Activated CD8-positive, alpha-beta memory T cell treated with anti-CD3 and anti-CD28 coated beads for 36 hours (primary cell): ENCODE results near the gene MXD1. TPM values are rescaled to one million over a fixed set of nuclear protein-coding genes. Genes with fewer than 3 reads are reported as not detected.
"Not testable (repeated sequence)": the region's sequence is repeated elsewhere in the genome, so short reads cannot be mapped to it uniquely, and the experiment has no call there.

Experiments
- CTCF ChIA-PET: fragments of 350-600 bp; sonication (Branson Sonifier 250); formaldehyde crosslinking; loops from one replicate; lab custom pipeline; 2021; ENCODE audit warnings: antibody characterized with exemption; lab: Charles Lee
- POLR2A ChIA-PET: fragments of 350-600 bp; sonication (Branson Sonifier 250); formaldehyde crosslinking; loops from one replicate; lab custom pipeline; 2021; ENCODE audit warnings: antibody characterized with exemption; lab: Charles Lee
- total RNA-seq, 2 experiments: library from RNA; stranded (reverse); gene quantifications; one replicate each; pipeline ENCODE4 v1.2.3, GENCODE V29; 2021

Gene MXD1, protein sequence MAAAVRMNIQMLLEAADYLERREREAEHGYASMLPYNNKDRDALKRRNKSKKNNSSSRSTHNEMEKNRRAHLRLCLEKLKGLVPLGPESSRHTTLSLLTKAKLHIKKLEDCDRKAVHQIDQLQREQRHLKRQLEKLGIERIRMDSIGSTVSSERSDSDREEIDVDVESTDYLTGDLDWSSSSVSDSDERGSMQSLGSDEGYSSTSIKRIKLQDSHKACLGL
- total RNA-seq, result 1 to 10 TPM; 5.7 to 6.4 TPM

DNA sequence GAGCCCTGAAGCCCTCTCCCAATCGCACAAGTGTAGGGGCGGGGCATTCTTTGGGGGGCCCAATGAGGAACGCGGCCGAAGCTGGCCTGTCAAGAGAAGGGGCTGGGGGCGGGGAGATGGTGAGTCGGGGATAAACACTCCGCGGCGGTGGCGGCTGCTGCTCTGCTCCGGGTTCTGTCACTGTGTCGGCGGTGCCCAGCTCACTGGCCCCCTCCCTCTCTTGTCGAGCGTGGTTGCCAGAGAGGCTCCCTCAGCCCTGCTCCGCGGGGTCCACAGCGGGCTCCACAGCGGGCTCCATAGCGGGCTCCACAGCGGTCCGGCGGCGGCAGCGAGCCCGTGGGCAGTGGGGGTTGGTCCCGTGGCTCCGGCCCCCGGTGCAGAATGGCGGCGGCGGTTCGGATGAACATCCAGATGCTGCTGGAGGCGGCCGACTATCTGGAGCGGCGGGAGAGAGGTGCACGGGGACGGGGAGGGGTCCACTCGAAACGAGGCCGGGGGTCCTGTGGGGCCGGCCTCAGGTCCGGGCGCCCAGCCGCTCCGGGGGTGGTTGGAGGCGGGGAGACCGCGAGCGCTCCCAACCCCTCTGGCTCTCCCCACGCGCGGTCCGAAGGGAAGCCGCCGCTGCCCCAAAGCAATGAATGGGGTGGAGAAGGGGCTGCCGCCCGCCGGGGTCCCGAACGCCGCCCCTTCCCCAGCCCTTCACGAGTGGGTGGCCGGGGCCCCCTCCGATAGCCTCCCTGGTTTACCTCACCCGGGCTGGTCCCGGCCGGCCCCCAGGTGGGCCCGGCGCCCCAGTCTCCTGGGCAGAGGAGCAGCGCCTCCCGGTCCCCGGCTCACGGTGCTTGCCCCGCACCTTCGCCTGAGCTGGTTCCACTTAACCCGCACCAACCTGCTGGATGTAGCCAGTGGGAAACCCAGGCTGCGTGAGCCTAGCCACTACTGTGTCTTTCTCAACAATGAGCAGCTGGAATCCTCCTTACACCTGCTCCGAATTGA is at the start of gene MXD1:
MXD1 (plus strand) TSS at position 160 of the 996 bp plus-strand sequence; CDS start at position 382, 222 bp downstream.
- ChIA-PET CTCF (interaction anchor here (0.8 to 5.2 kb wide), 12 partner anchors 18 to 276 kb away, joined by 3 to 38 read pairs (median 6); partner anchors contain the start of genes C2orf42 and PCBP1), POLR2A (interaction anchor here (0.6 to 3.2 kb wide), 26 partner anchors 8 to 379 kb away, joined by 3 to 32 read pairs (median 4); partner anchors contain the start of genes C2orf42, PCBP1, PCYOX1 and SNRPG)

DNA sequence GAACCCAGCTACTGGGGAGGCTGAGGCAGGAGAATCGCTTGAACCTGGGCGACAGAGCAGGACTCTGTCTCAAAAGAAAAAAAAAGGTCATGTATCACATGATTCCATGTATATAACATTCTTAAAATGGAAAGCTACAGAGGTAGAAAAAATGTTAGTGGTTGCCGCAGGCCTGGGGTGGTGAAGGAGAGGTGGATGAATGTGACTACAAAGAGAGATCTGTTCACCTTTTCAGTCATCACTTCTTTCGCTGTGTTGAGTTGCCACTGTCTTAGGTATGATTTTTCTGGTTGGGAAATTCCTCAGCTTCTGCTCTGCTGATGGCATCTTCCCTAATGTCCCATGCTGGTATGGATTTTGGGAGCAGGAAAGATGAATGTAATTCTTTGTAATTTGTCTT is 26.5 kb upstream of the MXD1 start:
- POLR2A ChIA-PET, result no interaction called here

DNA sequence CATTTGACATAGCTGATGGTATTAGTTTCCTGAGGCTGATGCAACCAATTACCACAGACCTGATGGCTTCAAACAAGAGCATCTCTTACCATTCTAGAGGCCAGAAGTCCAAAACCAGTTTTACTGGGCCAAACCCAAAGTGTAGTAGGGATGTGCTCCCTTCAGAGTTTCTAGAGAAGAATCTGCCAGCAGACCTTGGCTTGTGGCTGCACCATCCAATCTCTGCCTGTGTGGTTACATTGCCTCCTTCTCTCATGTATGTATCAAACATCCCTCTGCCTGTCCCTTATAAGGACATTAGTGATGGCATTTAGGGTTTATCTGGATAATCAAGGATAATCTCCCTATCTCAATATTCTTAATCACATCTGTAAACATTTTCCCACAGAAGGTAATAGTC is 25.6 kb upstream of the MXD1 start:
- POLR2A ChIA-PET, result no interaction called here
- CTCF ChIA-PET, result no interaction called here

More for the DNA sequence above, 26.5 kb upstream of the MXD1 start:
- CTCF ChIA-PET, result interaction anchor here (0.8 kb wide), 1 partner anchor 12 kb away, joined by 3 read pairs; no protein-coding TSS in a partner anchor

DNA sequence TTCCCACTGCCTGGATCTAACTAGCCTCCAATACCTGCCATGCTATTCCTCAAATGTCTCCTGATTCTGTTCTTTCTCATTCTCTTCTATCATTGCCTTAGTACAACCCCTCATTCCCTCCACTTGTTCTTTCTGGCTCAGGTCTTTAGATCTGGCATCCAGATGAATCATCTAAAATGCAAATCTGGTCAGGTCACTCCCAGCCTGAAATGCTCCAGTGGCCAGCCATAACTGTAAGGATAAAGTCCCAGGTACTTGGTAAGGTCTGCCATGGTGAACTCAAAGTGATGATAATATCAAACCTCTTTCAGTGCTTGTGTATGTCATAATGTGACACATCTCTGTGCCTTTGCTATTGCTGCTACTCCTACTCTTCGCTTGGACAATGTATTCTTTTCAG is 24.0 kb upstream of the MXD1 start:
- ChIA-PET POLR2A (no interaction called here), CTCF (no interaction called here)

DNA sequence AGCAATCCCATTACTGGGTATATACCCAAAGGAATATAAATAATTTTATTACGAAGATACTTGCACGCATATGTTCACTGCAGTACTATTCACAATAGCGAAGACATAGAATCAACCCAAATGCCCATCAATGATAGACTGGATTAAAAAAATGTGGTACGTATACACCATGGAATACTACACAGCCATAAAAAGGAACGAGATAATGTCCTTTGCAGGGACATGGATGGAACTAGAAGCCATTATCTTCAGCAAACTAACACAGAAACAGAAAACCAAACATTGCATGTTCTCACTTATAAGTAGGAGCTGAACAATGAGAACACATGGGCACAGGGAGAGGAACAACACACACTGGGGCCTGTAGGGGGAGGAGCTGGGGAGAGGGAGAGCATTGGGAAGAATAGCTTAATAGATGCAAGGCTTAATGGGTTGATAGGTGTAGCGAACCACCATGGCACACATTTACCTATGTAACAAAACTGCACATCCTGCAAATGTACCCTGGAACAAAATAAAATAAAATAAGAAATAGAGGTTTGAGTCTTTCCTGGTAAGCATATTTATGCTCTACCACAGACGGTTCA is 22.0 kb upstream of the MXD1 start:
- POLR2A ChIA-PET, result interaction anchor here (0.7 to 1.7 kb wide), 3 partner anchors 9 to 298 kb away, joined by 3 to 4 read pairs (median 3); partner anchors contain the start of gene C2orf42
- CTCF ChIA-PET, result not testable (repeated sequence)

DNA sequence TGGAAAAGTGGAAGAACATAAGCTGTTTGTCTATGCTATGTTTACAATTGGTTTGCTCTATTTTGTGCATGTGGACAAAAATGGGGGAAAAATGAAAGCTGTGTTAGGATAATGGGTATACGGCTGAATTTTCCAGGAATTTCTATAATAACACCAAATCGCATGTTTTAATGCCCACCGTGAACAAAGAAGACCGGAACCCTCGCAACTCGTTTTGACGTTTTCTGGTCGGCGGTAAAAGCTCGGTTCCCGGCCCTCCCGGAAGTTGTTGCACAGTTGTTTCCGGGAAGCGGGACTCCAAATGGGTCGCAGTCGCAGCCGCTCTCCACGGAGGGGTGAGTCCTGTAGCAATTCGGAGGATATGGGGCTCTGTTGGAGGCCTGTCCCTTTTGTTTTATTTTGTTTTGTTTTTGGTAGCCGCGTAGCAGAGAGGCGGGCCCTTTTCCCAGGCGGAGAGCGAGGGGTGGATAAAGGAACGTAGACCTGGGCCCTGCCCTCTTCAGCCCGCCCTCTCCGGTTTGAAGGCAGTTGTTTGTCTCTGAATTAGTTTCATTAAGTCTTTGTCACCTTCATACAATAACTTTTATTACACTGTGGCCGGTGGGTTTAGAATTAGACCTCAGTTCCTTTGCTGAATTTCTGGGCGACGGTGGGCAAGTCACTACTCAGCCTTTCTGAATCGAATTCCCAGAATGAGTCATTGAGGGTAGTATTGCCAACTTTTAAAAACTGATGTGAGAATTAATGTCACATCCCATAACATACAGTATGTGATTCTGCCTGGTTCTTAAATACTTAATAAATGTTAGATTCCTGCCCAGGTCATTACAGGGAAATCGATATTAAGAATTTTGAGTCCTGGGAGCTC is 21.0 kb upstream of the MXD1 start, which contains the start of gene SNRNP27:
SNRNP27 (plus strand) TSS at position 273 of the 868 bp plus-strand sequence; CDS start at position 302, 29 bp downstream.
- ChIA-PET POLR2A (interaction anchor here (0.6 to 1.7 kb wide), 3 partner anchors 192 to 377 kb away, joined by 3 to 8 read pairs (median 4); partner anchors contain the start of gene C2orf42), CTCF (interaction anchor here (0.7 to 1.9 kb wide), 3 partner anchors 19 to 249 kb away, joined by 3 to 4 read pairs (median 4); no protein-coding TSS in a partner anchor)

DNA sequence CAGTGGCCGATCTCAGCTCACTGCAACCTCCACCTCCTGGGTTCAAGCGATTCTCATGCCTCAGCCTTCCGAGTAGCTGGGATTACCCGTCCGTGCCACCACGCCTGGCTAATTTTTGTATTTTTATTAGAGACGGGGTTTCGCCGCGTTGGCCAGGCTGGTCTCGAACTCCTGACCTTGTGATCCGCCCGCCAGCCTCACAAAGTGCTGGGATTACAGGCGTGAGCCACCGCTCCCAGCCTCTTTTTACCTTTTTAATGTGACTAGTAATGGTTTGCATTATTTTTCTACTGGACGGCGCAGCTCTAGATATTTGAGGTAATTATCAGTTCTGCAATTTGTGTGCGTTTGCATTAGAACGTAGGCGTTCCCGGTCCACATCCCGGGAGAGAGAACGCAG is 20.2 kb upstream of the MXD1 start:
- POLR2A ChIA-PET, result not testable (repeated sequence)
- CTCF ChIA-PET, result interaction anchor here (1.6 to 1.9 kb wide), 2 partner anchors 170 to 249 kb away, joined by 4 read pairs; no protein-coding TSS in a partner anchor

DNA sequence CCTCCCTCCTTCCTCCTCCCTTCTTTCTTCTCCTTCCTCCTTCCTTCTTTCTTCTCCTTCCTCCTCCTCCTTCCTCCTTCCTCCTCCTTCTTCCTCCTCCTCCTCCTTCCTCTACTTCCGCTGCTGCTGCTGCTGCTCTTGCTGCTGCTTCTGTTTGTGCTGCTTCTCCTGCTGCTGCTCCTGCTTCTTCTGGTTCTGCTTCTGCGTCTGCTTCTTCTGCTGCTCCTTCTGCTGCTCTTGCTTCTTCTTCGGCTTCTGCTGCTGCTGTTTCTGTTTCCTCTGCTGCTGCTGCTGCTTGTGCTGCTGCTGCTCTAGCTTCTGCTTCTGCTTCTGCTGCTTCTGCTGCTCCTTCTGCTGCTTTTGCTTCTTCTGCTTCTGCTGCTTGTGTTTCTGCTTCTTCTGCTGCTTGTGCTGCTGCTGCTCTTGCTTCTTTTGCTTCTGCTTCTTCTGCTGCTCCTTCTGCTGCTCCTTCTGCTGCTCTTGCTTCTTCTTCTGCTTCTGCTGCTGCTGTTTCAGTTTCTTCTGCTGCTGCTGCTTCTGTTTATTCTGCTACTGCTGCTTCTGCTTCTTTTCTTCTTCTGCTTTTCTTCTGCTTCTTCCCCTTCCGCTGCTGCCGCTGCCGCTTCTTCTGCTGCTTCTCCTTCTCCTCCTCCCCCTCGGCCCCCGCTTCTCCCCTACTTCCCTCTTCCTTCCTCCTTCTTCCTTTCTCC is 12.5 kb upstream of the MXD1 start:
- POLR2A ChIA-PET, result no interaction called here

DNA sequence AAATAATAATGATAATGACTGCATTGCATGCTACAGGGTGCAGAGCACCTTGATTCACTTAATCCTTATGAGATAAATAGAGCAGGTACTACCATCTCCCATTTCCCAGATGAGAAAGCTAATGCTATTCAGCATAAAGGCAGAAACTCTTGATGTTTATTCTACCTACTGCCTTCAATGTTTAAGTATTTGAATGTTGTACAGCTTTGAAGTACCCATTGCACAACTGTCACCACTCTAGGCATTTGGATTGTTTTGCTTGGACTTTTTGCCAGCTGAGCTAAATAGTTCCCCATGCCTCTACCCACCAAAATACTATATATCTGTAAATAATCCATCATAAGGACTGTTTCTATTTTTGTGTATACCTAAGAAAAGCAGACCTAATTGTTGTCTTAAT is 7.7 kb upstream of the MXD1 start:
- CTCF ChIA-PET, result interaction anchor here (0.6 to 0.7 kb wide), 2 partner anchors 229 to 343 kb away, joined by 3 to 5 read pairs; no protein-coding TSS in a partner anchor
- POLR2A ChIA-PET, result no interaction called here

More for the DNA sequence above, 12.5 kb upstream of the MXD1 start:
- CTCF ChIA-PET, result interaction anchor here (0.6 to 1.4 kb wide), 5 partner anchors 10 to 352 kb away, joined by 3 to 4 read pairs (median 4); no protein-coding TSS in a partner anchor

DNA sequence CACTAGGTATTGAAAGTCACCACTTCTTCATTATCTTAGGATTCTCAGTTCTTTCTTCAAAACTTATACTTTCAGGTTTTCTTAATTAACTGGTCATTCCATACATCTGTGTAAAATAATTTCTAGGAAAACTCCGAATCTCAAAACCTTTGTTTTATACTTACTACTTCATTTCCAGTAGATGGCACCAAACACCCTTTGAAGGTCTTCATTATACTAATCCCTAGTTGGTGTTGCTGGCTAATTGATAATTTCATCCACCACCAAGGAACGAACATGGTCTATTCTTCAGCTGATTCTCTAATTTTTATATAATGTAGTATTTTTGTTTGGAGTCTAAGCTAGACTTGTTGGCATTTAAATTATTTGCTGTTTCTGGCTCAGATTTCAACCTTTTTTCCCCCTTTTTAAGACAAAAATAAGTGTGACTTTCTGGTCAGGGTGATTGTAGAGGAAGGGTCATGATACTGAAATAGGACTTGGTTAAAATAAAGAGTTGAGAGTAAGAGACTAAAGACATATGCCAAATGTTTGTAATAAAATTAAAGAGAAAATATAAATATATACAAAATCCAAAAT is 2.8 kb upstream of the MXD1 start:
- POLR2A ChIA-PET, result interaction anchor here (1.0 kb wide), 1 partner anchor 382 kb away, joined by 3 read pairs; the partner anchor contains the start of gene SNRPG
- CTCF ChIA-PET, result interaction anchor here (0.7 to 5.2 kb wide), 7 partner anchors 10 to 179 kb away, joined by 3 to 38 read pairs (median 5); partner anchors contain the start of gene PCBP1

DNA sequence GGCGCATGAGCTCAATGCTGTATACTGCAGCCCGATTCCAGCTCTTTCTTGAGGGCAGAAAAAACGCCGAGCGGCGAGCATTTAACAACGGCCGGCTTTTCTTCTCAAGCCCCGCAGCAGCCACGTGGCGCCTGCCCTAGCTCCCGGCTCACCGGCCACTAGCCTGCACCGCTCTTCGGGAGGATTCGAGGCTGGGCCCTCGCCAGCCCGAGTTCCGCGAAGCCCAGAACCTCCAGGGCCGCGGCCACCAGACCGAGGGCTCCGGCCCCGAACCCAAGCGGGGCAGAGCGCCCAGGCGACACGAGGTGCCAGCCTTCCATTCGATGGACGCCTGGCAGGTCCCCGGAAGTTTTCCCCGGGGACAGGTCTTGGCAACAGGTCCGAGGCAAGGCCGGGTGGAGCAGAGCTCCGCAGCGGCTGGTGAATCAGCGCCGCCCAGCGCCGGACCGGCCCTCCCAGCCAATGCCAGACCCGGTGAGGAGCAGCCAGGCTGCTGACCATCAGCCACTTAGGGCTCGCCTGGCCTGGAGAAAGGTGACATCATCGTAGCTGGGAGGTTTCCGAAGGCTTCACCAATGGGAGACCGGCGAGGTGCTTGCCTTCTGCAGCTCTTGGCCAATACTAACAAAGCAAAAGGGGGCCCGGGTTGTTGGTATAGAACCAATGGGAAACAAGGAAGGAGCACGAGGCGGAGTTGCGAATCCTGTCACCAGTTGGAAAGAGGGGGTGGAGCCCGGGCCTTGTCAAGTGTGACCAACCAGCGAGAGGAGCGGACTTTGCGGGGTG is 552 bp upstream of the MXD1 start:
- CTCF ChIA-PET, result interaction anchor here (0.6 to 5.2 kb wide), 15 partner anchors 19 to 350 kb away, joined by 3 to 38 read pairs (median 5); partner anchors contain the start of genes C2orf42, PCBP1 and PCYOX1
- POLR2A ChIA-PET, result interaction anchor here (0.6 to 3.2 kb wide), 23 partner anchors 9 to 379 kb away, joined by 3 to 32 read pairs (median 5); partner anchors contain the start of genes C2orf42, PCBP1, PCYOX1 and SNRPG

DNA sequence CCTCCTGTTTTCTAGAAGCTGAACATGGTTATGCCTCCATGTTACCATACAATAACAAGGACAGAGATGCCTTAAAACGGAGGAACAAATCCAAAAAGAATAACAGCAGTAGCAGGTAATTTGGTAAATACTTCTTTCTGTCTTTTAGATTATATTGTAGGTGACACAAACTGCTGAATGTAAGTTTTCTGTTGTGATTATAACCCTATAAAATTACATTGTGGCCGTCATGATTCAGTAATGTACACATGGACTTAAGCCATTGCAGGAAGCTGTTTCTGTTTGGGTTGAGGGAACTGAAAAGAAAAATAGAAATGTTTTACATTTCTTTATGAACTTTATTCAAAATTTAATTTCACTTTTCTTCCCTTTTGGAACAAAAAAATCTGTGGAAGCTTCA is 1.2 kb downstream of the MXD1 start:
- POLR2A ChIA-PET, result interaction anchor here (0.6 to 3.2 kb wide), 6 partner anchors 15 to 341 kb away, joined by 3 to 32 read pairs (median 5); no protein-coding TSS in a partner anchor
- CTCF ChIA-PET, result interaction anchor here (0.5 to 5.2 kb wide), 2 partner anchors 170 to 386 kb away, joined by 3 to 38 read pairs; partner anchors contain the start of genes FAM136A and PCBP1

DNA sequence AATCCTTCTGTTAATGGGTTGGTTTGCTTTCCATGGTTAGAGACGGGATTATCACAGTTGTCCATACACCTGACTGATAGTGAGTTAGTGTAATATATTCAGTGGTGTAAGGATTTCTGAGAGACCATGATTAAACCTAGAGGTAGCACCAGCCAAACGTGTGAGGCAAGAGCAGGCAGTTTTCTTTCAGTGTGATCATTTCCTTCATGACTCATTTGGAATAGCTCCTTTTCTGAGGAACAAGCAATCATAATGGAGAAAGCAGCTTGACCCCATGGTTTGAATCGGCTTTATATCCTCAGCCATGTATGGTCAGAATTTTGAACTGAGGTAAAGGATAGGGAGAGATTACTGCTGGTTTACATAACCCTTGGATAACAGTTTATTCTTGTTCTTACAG is 2.9 kb downstream of the MXD1 start:
- CTCF ChIA-PET, result no interaction called here

DNA sequence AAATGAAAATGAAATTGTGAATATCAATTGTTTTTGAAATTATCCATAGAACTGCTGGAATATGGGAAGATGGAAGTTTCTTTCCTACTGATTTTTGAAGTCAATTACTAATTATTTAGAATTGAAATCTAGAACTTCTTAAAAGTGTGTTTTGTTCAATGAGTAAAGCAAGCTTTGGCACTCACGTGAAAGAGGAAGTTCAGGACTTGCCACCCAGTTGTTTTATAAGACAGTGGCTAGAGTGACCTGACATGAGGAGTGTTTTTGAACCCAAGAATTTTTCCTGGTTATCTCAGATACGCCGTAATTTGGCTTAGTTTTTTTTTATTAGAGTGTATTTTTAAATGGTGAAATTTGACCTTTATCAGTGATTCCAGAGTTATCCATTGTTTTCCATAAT is 3.5 kb downstream of the MXD1 start:
- ChIA-PET POLR2A (no interaction called here), CTCF (no interaction called here)

More for the DNA sequence above, 2.9 kb downstream of the MXD1 start:
- POLR2A ChIA-PET, result interaction anchor here (0.5 kb wide), 1 partner anchor 340 kb away, joined by 4 read pairs; the partner anchor contains the start of gene PCYOX1

DNA sequence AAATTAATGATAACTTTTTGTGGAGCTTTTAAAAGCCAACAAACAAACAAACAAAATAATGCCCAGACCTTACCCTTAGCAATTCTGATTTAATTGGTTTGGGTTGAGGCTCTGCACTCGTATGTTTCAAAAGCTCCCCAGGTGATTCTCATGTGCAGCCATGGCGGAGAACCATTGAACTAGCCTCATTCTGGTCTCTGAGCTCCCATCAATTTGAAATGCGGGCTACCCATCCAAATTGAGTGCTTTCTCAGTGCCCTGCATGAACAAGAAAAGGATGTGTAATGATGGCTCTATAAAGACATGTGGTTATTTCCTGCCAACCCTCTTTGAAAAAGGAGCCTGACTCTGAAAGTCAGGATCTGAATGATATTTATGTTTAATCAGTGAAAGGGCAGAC is 8.2 kb downstream of the MXD1 start:
- ChIA-PET CTCF (interaction anchor here (1.0 to 2.0 kb wide), 2 partner anchors 9 to 11 kb away, joined by 4 to 7 read pairs; no protein-coding TSS in a partner anchor), POLR2A (interaction anchor here (1.0 kb wide), 1 partner anchor 9 kb away, joined by 3 read pairs; the partner anchor contains the start of gene MXD1)
